GM03348 (cell line): ENCODE results near the gene CUBN.

ENCODE experiments used
- DNase-seq: peaks from one replicate; pipeline ENCODE4 v3.0.0; 2012; ENCODE audit warnings: low spot score

Gene CUBN

GRCh38 chr10:16787361-16787791 is 342.2 kb downstream of the CUBN start:
- DNase-seq: no peak

- DNase-seq: no peak
Observed at GRCh38 chr10:16780338-16780880, 349.2 kb downstream of the CUBN start.

- no peak for DNase-seq
Observed at GRCh38 chr10:16779384-16779915, 350.2 kb downstream of the CUBN start.

GRCh38 chr10:16777473-16778370 is 351.9 kb downstream of the CUBN start:
- DNase-seq: peak; percentile 66

- no peak for DNase-seq
Observed at GRCh38 chr10:16776896-16777295, 352.7 kb downstream of the CUBN start.
